H1 (cell line): ENCODE measurements around the gene TNS3.

Experiments used
- CEBPB ChIP-seq: IDR thresholded peaks from 2 replicates; pipeline ENCODE4 v1.6.1; 2012; ENCODE audit warnings: low read depth, low read length
- CREB1 ChIP-seq: IDR thresholded peaks from 2 replicates; pipeline ENCODE4 v1.6.1; 2012; ENCODE audit warnings: inconsistent platforms
- CTCF ChIP-seq, 3 experiments: IDR thresholded peaks; 1 replicate in 2 of 3; 2 replicates in 1 of 3; pipeline versions ENCODE4 v1.5.1 to v1.6.1; 2011; ENCODE audit warnings: low read length in 3 of 3, mild to moderate bottlenecking in 3 of 3, inconsistent platforms in 2 of 3, low read depth in 1 of 3, moderate library complexity in 1 of 3; ENCODE audit not compliant: insufficient read depth in 1 of 3; ENCODE audit errors: control extremely low read depth in 1 of 3
- GABPA ChIP-seq: IDR thresholded peaks from 2 replicates; pipeline ENCODE4 v1.6.1; 2011; ENCODE audit warnings: mild to moderate bottlenecking, low read length, moderate library complexity, borderline replicate concordance; ENCODE audit not compliant: insufficient read depth
- JUND ChIP-seq: IDR thresholded peaks from 2 replicates; pipeline ENCODE4 v1.6.1; 2011; ENCODE audit warnings: mild to moderate bottlenecking, improper control_type of control experiment, low read length
- MAX ChIP-seq: IDR thresholded peaks from 2 replicates; pipeline ENCODE4 v1.6.1; 2012; ENCODE audit warnings: inconsistent platforms
- PHF8 ChIP-seq: fragments of 200-600 bp; sonication (generic); conservative IDR thresholded peaks from 2 replicates; pipeline ENCODE4 v1.7.1; 2012; ENCODE audit warnings: low read depth, mild to moderate bottlenecking, inconsistent platforms, low read length, moderate library complexity
- SRF ChIP-seq: IDR thresholded peaks from 2 replicates; pipeline ENCODE4 v1.6.1; 2011; ENCODE audit warnings: mild to moderate bottlenecking, low read depth, low read length, moderate library complexity

- no peak for TF ChIP-seq SRF
- no peak for TF ChIP-seq PHF8
- no peak for TF ChIP-seq CEBPB
- TF ChIP-seq CTCF (IDR thresholded peaks at IDR 0.05; ENCODE audit: control extremely low read depth in 1 of 3, insufficient read depth in 1 of 3, low read depth in 1 of 3, low read length in 3 of 3) = no peak
- no peak for TF ChIP-seq MAX
- no peak for TF ChIP-seq GABPA
- TF ChIP-seq JUND = no peak
- TF ChIP-seq CREB1 = no peak
These were observed 87.7 kb downstream of the TNS3 start for GRCh38 chr7:47493976-47494911.
